ENCODE data around the gene SYT7. TPM values are rescaled to one million over a fixed set of nuclear protein-coding genes. Genes with fewer than 3 reads are reported as not detected.

The SYT7 gene
- total and polyA plus RNA-seq, 11 donors = 12.4 to 34.7 (median 17.4) TPM

- no peaks in the 10 kb centered on the region for H3K27me3 ChIP-seq
- no peak overlapping the region for H3K27ac ChIP-seq
- no peaks in the 10 kb centered on the region for H3K9me3 ChIP-seq
- 70 to 95% (median 75%) methylated on average over 6 to 7 of the region's 7 CpGs for WGBS, 4 donors
- ATAC-seq = no peak
- peaks cover 0 to 9% (median 3%) of the 10 kb centered on the region in 12 donors for H3K4me1 ChIP-seq
- DNase-seq = no peak
- H3K36me3 ChIP-seq = no peaks in the 10 kb centered on the region
- intact Hi-C loops (cut with DNase I) = no loop called here
- TF ChIP-seq CTCF (IDR thresholded peaks at IDR 0.05) = no peak
- TF ChIP-seq POLR2A (IDR thresholded peaks at IDR 0.05) = no peak
- no peak overlapping the region for H3K4me3 ChIP-seq
These were observed 41.2 kb upstream of the SYT7 start for GRCh38 chr11:61621917-61622585.

GRCh38 chr11:61619471-61620226 is 38.8 kb upstream of the SYT7 start:
- WGBS, 4 donors = 79 to 92% (median 83%) methylated on average over 6 of the region's 6 CpGs
- ATAC-seq = no peak
- intact Hi-C loops (cut with DNase I) = no loop called here

GRCh38 chr11:61618978-61619377 is 38.1 kb upstream of the SYT7 start:
- TF ChIP-seq CTCF (IDR thresholded peaks at IDR 0.05) = no peak
- TF ChIP-seq POLR2A (IDR thresholded peaks at IDR 0.05) = no peak
- H3K27me3 ChIP-seq = no peaks in the 10 kb centered on the region
- no peak for ATAC-seq
- no peak overlapping the region for H3K27ac ChIP-seq
- intact Hi-C loops (cut with DNase I) = no loop called here
- 43 to 56% (median 47%) methylated on average over 5 of the region's 5 CpGs for WGBS, 4 donors
- no peak for DNase-seq
- H3K4me3 ChIP-seq = no peak overlapping the region
- peaks cover 0 to 7% (median 0%) of the 10 kb centered on the region in 12 donors for H3K4me1 ChIP-seq
- no peaks in the 10 kb centered on the region for H3K36me3 ChIP-seq
- no peaks in the 10 kb centered on the region for H3K9me3 ChIP-seq

More at GRCh38 chr11:61619471-61620226, 38.8 kb upstream of the SYT7 start:
- Histone ChIP-seq H3K9me3 (no peaks in the 10 kb centered on the region), H3K4me1 (peaks cover 0 to 7% (median 0%) of the 10 kb centered on the region in 12 donors), H3K27me3 (no peaks in the 10 kb centered on the region), H3K4me3 (no peak overlapping the region), H3K27ac (no peak overlapping the region), H3K36me3 (no peaks in the 10 kb centered on the region)
- TF ChIP-seq CTCF (IDR thresholded peaks at IDR 0.05) (no peak), POLR2A (IDR thresholded peaks at IDR 0.05) (no peak)
- DNase-seq = no peak

GRCh38 chr11:61617515-61617914 is 36.6 kb upstream of the SYT7 start:
- ATAC-seq = no peak
- no peak overlapping the region for H3K27ac ChIP-seq
- H3K36me3 ChIP-seq = no peaks in the 10 kb centered on the region
- no peak overlapping the region for H3K4me3 ChIP-seq
- 77 to 96% (median 91%) methylated on average over 4 of the region's 4 CpGs for WGBS, 4 donors
- peaks cover 0 to 7% (median 0%) of the 10 kb centered on the region in 12 donors for H3K4me1 ChIP-seq
- H3K9me3 ChIP-seq = no peaks in the 10 kb centered on the region
- no peaks in the 10 kb centered on the region for H3K27me3 ChIP-seq
- intact Hi-C loops (cut with DNase I) = no loop called here
- TF ChIP-seq POLR2A (IDR thresholded peaks at IDR 0.05) (no peak), CTCF (IDR thresholded peaks at IDR 0.05) (peak in 1 of 12 donors; percentile 9)
- DNase-seq = no peak

Measured in heart left ventricle (tissue), 16 donors.